Body of pancreas (tissue), 4 donors: ENCODE results near the gene PDCD7. TPM values are rescaled to one million over a fixed set of nuclear protein-coding genes. Genes with fewer than 3 reads are reported as not detected.
"Not testable (repeated sequence)": the region's sequence is repeated elsewhere in the genome, so short reads cannot be mapped to it uniquely, and the experiment has no call there.

Source experiments
- ATAC-seq: fragments of 150-250 bp; one replicate; pipeline ENCODE4 v1.9.1; 2016
- DNase-seq, 4 donors: peaks; one replicate each; pipeline ENCODE4 v3.0.0-alpha.2; 2019
- H3K27ac ChIP-seq, 4 donors: fragments of 200-600 bp; sonication (generic); 1 replicate in 3 of 4; 2 replicates in 1 of 4; pipeline versions ENCODE4 v1.5.1 to v1.6.1; 2016 to 2019; ENCODE audit warnings: mild to moderate bottlenecking in 1 of 4, mixed read lengths in 1 of 4, moderate library complexity in 1 of 4
- H3K27me3 ChIP-seq, 2 donors: fragments of 200-600 bp; sonication (generic); one replicate each; pipeline ENCODE4 v1.6.0; 2016; ENCODE audit warnings: mild to moderate bottlenecking in 1 of 2
- H3K36me3 ChIP-seq, 2 donors: fragments of 200-600 bp; sonication (generic); replicated peaks in 1 of 2; 2 replicates each; pipeline ENCODE4 v1.5.1; 2016; ENCODE audit warnings: low read depth in 2 of 2; ENCODE audit not compliant: insufficient read depth in 1 of 2
- H3K4me1 ChIP-seq: fragments of 200-600 bp; sonication (generic); one replicate; pipeline ENCODE4 v1.6.0; 2016
- H3K4me3 ChIP-seq, 2 donors: fragments of 200-600 bp; sonication (generic); 1 replicate in 1 of 2; 2 replicates in 1 of 2; pipeline ENCODE4 v1.5.1; 2016 to 2019
- H3K9me3 ChIP-seq, 3 donors: fragments of 200-600 bp; sonication (generic); 1 replicate in 2 of 3; 2 replicates in 1 of 3; pipeline ENCODE4 v1.5.1; 2016
- CTCF ChIP-seq, 7 experiments: fragments of 450-650 bp in 4 of 7; fragments of 200-600 bp in 3 of 7; sonication (generic) in 3 of 7; IDR thresholded peaks; one replicate each; pipeline ENCODE4 v1.5.1; 2016 to 2019; ENCODE audit warnings: antibody characterized with exemption in 7 of 7
- POLR2A ChIP-seq, 3 donors: fragments of 450-650 bp; IDR thresholded peaks; one replicate each; pipeline ENCODE4 v1.6.1; 2016; ENCODE audit warnings: antibody characterized with exemption in 3 of 3, mild to moderate bottlenecking in 2 of 3
- WGBS, 2 donors: methylation state at CpG; one replicate each; pipeline ENCODE4 v1.1.5; 2017; 5-methylcytosine and 5-hydroxymethylcytosine counted together
- intact Hi-C: fragments of 100-400 bp; cut with DNase I; formaldehyde crosslinking; loops from one replicate; pipeline ENCODE4 v1.15.1; 2023
- total RNA-seq, 2 donors: library from RNA; depleted of rRNA; stranded (reverse); fragments of >200 nt; gene quantifications; one replicate each; pipeline ENCODE4 v1.1.0, GENCODE V29; 2016

PDCD7 gene
- total RNA-seq, 2 donors from 2014 or later, result 18.2 to 35.6 TPM

GRCh38 chr15:65096481-65097385 lies 36.9 kb downstream of the PDCD7 start:
- DNase-seq (no peak), ATAC-seq (no peak)
- Histone ChIP-seq H3K9me3 (no peaks in the 10 kb centered on the region), H3K27me3 (no peaks in the 10 kb centered on the region), H3K4me3 (no peak overlapping the region), H3K36me3 (peaks cover 4 to 6% of the 10 kb centered on the region in 2 donors), H3K4me1 (no peaks in the 10 kb centered on the region), H3K27ac (no peak overlapping the region)
- WGBS, 2 donors, result 84 to 96% methylated on average over 3 to 6 of the region's 6 CpGs
- intact Hi-C loops, result no loop called here
- no peak for TF ChIP-seq CTCF (IDR thresholded peaks at IDR 0.05)
- no peak for TF ChIP-seq POLR2A (IDR thresholded peaks at IDR 0.05)

GRCh38 chr15:65095747-65096104 lies 37.9 kb downstream of the PDCD7 start:
- WGBS, 2 donors, result 80 to 93% methylated on average over 1 to 6 of the region's 6 CpGs
- ATAC-seq, result no peak
- no peaks in the 10 kb centered on the region for H3K9me3 ChIP-seq
- no peak for DNase-seq
- intact Hi-C loops, result no loop called here
- H3K4me3 ChIP-seq, result no peak overlapping the region
- H3K36me3 ChIP-seq, result peaks cover 4 to 6% of the 10 kb centered on the region in 2 donors
- TF ChIP-seq CTCF (IDR thresholded peaks at IDR 0.05) (no peak), POLR2A (IDR thresholded peaks at IDR 0.05) (no peak)
- no peak overlapping the region for H3K27ac ChIP-seq
- H3K4me1 ChIP-seq, result no peaks in the 10 kb centered on the region
- no peaks in the 10 kb centered on the region for H3K27me3 ChIP-seq

- intact Hi-C loops, result no loop called here
- DNase-seq (no peak), ATAC-seq (no peak)
- no peak for TF ChIP-seq POLR2A (IDR thresholded peaks at IDR 0.05)
- no peak for TF ChIP-seq CTCF (IDR thresholded peaks at IDR 0.05)
- Histone ChIP-seq H3K36me3 (peaks cover 4 to 6% of the 10 kb centered on the region in 2 donors), H3K4me1 (no peaks in the 10 kb centered on the region), H3K27ac (no peak overlapping the region), H3K4me3 (no peak overlapping the region), H3K9me3 (no peaks in the 10 kb centered on the region), H3K27me3 (no peaks in the 10 kb centered on the region)
- 71 to 77% methylated on average over 4 to 5 of the region's 5 CpGs for WGBS, 2 donors
These were observed 38.4 kb downstream of the PDCD7 start for GRCh38 chr15:65095011-65095746.

- Histone ChIP-seq H3K4me3 (no peak overlapping the region), H3K27ac (no peak overlapping the region), H3K9me3 (no peaks in the 10 kb centered on the region), H3K36me3 (peaks cover 2 to 4% of the 10 kb centered on the region in 2 donors), H3K4me1 (peaks cover 5% of the 10 kb centered on the region), H3K27me3 (no peaks in the 10 kb centered on the region)
- intact Hi-C loops, result no loop called here
- DNase-seq (no peak), ATAC-seq (no peak)
- TF ChIP-seq POLR2A (IDR thresholded peaks at IDR 0.05), result no peak
- no peak for TF ChIP-seq CTCF (IDR thresholded peaks at IDR 0.05)
- 92 to 94% methylated on average over 10 to 14 of the region's 14 CpGs for WGBS, 2 donors
These were observed 39.2 kb downstream of the PDCD7 start for GRCh38 chr15:65094294-65094995.

- H3K36me3 ChIP-seq, intact Hi-C loops, H3K4me1 ChIP-seq, H3K27ac ChIP-seq, H3K4me3 ChIP-seq, ATAC-seq, H3K27me3 ChIP-seq, DNase-seq, H3K9me3 ChIP-seq: not testable (repeated sequence)
- 90 to 91% methylated on average over 11 to 13 of the region's 13 CpGs for WGBS, 2 donors
These were observed 39.8 kb downstream of the PDCD7 start for GRCh38 chr15:65093793-65094170.
